HCT116 (cell line): ENCODE results near the gene GLYR1.

Experiments used
- TF ChIP-seq, protein P1 (sequence below): IDR thresholded peaks from 2 replicates; pipeline ENCODE4 v1.6.1; 2012; ENCODE audit warnings: low read depth
- TF ChIP-seq, protein P2 (sequence below), 3 experiments: fragments of 200-600 bp in 1 of 3; sonication (generic) in 1 of 3; IDR thresholded peaks in 2 of 3; conservative IDR thresholded peaks in 1 of 3; 2 replicates each; pipeline ENCODE4 v1.5.1; 2012 to 2017; ENCODE audit warnings: low read depth in 2 of 3, low read length in 2 of 3, antibody characterized with exemption in 1 of 3, borderline replicate concordance in 1 of 3, control low read depth in 1 of 3, mild to moderate bottlenecking in 1 of 3, mixed read lengths in 1 of 3, mixed run types in 1 of 3, moderate library complexity in 1 of 3; ENCODE audit not compliant: insufficient read depth in 1 of 3
- TF ChIP-seq, protein P3 (sequence below): IDR thresholded peaks from 2 replicates; pipeline ENCODE4 v1.6.1; 2012

DNA sequence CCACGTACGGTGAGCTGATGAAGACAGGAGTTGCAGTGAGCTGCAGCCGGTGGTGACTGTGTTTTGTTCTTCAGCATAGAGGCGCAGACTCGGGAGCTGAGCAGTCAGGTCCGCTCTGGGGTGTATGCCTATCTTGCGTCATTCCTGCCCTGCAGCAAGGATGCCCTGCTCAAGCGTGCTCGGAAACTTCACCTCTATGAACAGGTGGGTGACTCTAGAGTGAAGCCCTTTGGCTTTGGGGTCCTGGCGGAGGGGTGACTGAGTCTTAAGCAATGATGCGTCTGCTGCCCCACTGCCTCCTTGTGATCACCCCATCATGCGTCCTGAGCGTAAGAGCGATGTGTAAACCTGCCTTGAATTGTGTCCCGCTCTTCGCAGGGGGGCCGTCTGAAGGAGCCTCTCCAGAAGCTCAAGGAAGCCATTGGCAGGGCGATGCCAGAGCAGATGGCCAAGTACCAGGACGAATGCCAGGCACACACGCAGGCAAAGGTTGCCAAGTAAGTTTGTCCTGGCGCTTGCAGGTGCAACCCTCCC lies 23.1 kb upstream of the GLYR1 start:
- TF ChIP-seq, protein P1, sequence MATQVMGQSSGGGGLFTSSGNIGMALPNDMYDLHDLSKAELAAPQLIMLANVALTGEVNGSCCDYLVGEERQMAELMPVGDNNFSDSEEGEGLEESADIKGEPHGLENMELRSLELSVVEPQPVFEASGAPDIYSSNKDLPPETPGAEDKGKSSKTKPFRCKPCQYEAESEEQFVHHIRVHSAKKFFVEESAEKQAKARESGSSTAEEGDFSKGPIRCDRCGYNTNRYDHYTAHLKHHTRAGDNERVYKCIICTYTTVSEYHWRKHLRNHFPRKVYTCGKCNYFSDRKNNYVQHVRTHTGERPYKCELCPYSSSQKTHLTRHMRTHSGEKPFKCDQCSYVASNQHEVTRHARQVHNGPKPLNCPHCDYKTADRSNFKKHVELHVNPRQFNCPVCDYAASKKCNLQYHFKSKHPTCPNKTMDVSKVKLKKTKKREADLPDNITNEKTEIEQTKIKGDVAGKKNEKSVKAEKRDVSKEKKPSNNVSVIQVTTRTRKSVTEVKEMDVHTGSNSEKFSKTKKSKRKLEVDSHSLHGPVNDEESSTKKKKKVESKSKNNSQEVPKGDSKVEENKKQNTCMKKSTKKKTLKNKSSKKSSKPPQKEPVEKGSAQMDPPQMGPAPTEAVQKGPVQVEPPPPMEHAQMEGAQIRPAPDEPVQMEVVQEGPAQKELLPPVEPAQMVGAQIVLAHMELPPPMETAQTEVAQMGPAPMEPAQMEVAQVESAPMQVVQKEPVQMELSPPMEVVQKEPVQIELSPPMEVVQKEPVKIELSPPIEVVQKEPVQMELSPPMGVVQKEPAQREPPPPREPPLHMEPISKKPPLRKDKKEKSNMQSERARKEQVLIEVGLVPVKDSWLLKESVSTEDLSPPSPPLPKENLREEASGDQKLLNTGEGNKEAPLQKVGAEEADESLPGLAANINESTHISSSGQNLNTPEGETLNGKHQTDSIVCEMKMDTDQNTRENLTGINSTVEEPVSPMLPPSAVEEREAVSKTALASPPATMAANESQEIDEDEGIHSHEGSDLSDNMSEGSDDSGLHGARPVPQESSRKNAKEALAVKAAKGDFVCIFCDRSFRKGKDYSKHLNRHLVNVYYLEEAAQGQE: no peak
- TF ChIP-seq, protein P2, sequence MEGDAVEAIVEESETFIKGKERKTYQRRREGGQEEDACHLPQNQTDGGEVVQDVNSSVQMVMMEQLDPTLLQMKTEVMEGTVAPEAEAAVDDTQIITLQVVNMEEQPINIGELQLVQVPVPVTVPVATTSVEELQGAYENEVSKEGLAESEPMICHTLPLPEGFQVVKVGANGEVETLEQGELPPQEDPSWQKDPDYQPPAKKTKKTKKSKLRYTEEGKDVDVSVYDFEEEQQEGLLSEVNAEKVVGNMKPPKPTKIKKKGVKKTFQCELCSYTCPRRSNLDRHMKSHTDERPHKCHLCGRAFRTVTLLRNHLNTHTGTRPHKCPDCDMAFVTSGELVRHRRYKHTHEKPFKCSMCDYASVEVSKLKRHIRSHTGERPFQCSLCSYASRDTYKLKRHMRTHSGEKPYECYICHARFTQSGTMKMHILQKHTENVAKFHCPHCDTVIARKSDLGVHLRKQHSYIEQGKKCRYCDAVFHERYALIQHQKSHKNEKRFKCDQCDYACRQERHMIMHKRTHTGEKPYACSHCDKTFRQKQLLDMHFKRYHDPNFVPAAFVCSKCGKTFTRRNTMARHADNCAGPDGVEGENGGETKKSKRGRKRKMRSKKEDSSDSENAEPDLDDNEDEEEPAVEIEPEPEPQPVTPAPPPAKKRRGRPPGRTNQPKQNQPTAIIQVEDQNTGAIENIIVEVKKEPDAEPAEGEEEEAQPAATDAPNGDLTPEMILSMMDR (IDR thresholded peaks at IDR 0.05 in 2 of 3, conservative IDR thresholded peaks at IDR 0.05 in 1 of 3; ENCODE audit: borderline replicate concordance in 1 of 3, insufficient read depth in 1 of 3, low read depth in 2 of 3, low read length in 2 of 3): no peak
- TF ChIP-seq, protein P3, sequence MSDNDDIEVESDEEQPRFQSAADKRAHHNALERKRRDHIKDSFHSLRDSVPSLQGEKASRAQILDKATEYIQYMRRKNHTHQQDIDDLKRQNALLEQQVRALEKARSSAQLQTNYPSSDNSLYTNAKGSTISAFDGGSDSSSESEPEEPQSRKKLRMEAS: no peak
